Rectal smooth muscle tissue (tissue), 1 donor: ENCODE data around the gene SPRN.
"Not testable (repeated sequence)": the region's sequence is repeated elsewhere in the genome, so short reads cannot be mapped to it uniquely, and the experiment has no call there.

ENCODE experiments used
- H3K27ac ChIP-seq: one replicate; pipeline ENCODE4 v1.7.0; 2013; ENCODE audit warnings: low read depth, low read length, inconsistent platforms
- H3K27me3 ChIP-seq: one replicate; pipeline ENCODE4 v1.7.0; 2013; ENCODE audit warnings: low read length; ENCODE audit not compliant: control insufficient read depth, insufficient read depth
- H3K36me3 ChIP-seq: one replicate; pipeline ENCODE4 v1.7.0; 2013; ENCODE audit warnings: low read length; ENCODE audit not compliant: control insufficient read depth, insufficient read depth
- H3K4me1 ChIP-seq: one replicate; pipeline ENCODE4 v1.7.0; 2013; ENCODE audit warnings: low read length; ENCODE audit not compliant: control insufficient read depth, insufficient read depth
- H3K4me3 ChIP-seq: one replicate; pipeline ENCODE4 v1.7.0; 2013; ENCODE audit warnings: low read length
- H3K9ac ChIP-seq: one replicate; pipeline ENCODE4 v1.7.0; 2013; ENCODE audit warnings: low read length

Gene SPRN, protein sequence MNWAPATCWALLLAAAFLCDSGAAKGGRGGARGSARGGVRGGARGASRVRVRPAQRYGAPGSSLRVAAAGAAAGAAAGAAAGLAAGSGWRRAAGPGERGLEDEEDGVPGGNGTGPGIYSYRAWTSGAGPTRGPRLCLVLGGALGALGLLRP

DNA sequence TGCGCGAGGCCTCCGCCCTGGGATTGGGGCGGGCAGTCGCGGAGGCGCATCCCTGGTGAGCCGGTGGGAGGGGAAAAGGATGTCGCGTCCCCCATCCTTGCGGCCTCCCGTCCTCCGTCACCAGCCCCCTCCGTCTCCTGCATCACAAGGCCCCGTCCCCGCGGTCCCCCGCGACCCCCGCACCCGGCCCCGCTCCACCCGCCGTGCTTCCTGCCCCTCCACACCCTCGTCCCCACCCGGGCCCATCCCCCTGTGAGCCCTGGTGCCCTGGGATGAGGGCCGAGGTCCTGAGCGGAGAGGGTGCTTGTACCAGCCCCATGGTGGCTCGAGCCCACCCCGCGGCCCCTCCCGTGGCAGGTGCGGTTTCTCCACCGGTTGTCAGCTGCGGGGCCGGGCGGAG, at the start of gene SPRN:
SPRN (minus strand) TSS at position 25 of the 400 bp plus-strand sequence. CDS start 944 bp downstream, outside the sequence.
- not testable (repeated sequence) for H3K27ac ChIP-seq, H3K9ac ChIP-seq, H3K4me3 ChIP-seq, H3K27me3 ChIP-seq, H3K36me3 ChIP-seq, H3K4me1 ChIP-seq

DNA sequence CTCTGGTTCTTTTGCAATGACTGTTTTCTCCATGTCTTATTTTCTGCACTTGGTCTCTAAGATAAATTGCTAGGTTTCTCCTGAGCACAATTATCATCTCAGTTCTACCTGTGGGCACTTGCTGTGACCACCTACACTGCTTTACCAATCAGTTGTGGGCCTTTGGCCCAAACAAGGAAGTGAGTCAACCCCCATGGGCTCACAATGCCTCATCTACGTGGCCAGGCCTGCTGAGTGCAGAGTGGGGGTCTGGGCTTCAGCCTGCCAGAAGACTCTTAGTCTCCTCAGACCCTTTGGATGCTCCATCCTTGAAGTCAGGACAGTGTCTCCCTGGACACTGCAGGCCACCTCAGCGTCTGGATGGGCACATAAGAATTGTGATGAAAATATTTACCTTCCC, 49.6 kb upstream of the SPRN start:
- Histone ChIP-seq H3K4me1 (no peaks in the 10 kb centered on the region), H3K9ac (no peak overlapping the region), H3K27ac (no peak overlapping the region), H3K27me3 (no peaks in the 10 kb centered on the region), H3K36me3 (no peaks in the 10 kb centered on the region), H3K4me3 (no peak overlapping the region)

DNA sequence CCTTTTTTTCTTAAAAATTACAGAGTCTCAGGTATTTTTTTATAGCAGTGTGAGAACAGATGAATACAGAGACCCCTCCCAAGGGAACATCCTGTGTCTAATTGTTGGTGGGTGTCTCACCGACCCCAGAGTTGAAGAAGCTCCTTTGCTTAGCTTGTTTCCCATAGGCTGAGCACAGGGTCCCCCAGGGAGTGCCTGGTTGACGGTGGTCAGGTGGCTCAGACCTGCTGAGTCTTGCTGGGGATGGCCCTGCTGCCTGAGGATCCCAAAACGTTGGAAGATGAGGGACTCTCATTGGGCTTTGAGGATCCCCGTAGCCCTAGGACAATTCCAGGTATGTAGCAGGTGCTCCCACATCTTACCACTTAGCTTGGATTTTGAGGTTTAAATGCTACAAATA, 48.8 kb upstream of the SPRN start:
- Histone ChIP-seq H3K27me3 (no peaks in the 10 kb centered on the region), H3K4me1 (no peaks in the 10 kb centered on the region), H3K9ac (no peak overlapping the region), H3K27ac (no peak overlapping the region), H3K4me3 (no peak overlapping the region), H3K36me3 (no peaks in the 10 kb centered on the region)

DNA sequence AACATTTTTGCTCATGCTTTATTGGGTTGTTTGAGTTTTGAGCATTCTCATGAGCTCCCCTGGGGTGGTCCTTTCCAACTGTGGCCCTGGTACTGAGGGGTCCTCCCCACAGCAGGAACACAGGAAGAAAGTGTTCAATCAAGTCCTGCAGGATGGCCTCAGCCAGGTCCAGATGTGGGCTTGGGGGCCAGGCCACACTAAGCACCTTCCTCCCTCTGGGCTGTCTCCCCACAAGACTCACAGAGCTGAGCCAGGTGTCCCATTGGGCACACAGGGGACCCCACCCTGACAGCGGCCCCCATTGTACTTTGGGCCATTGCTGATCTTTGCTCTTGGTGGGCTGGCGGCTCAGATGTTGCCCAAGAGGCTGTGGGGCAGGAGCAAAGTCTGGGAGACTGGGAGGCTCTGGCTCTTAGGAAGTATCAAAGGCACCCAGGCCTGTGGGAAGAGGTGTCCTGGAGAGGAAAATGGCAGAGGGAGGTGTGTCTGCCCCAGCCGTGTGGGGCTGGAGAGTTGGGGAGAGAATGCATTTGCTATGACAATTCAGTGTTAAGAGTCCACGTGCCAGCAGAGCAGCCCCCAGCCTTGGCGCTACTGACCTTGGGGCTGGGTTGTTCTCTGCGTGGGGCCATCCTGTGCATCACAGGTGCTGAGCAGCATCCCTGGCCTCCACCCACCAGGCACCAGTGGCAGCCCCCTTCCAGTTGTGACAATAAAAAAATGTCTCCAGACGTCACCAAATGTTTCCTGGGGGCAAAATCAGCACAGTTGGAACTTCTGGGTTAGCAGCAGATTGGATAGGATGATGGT, 47.1 kb upstream of the SPRN start:
- H3K36me3 ChIP-seq = no peaks in the 10 kb centered on the region
- H3K9ac ChIP-seq = no peak overlapping the region
- H3K27ac ChIP-seq = no peak overlapping the region
- no peak overlapping the region for H3K4me3 ChIP-seq
- H3K27me3 ChIP-seq = no peaks in the 10 kb centered on the region
- no peaks in the 10 kb centered on the region for H3K4me1 ChIP-seq

DNA sequence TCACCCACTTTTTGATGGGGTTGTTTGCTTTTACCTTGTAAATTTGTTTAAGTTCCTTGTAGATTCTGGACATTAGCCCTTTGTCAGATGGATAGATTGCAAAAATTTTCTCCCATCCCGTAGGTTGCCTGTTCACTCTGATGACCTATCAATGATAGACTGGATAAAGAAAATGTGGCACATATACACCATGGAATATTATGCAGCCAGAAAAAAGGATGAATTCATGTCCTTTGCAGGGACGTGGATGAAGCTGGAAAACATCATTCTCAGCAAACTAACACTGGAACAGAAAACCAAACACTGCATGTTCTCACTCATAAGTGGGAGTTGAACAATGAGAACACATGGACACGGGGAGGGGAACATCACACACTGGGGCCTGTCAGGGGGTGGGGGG, 44.8 kb upstream of the SPRN start:
- H3K4me1 ChIP-seq, H3K9ac ChIP-seq, H3K27me3 ChIP-seq, H3K27ac ChIP-seq, H3K4me3 ChIP-seq, H3K36me3 ChIP-seq: not testable (repeated sequence)

DNA sequence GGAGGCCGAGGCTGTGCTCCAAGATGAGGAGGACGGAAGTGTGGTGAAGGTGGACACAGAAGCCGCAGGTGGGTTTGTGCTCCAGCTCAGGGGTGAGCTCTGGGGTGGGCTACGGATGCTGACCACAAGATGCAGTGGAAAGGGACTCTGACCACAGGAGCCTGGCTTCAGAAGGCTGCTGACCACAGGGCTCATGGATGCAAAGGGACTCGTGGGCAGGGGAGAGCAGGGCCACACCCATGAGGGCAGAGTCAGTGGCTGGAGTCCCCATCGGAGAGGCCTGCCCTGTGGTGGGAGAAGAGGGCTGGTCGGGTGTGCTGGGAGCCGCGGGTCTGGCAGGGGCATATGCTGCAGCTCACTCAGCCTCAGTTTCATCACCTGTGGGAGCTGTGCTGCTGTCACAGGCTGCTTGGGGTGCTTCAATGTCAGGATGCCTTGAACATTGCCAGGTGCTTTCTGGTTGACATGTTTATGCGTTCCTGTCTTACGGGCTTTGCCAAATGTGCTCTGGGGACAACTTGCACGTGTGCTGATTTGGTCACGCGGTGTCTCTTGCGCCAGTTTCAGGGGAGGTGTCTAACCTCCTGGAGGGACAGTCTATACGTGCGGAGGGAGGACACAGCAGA, 43.0 kb upstream of the SPRN start:
- Histone ChIP-seq H3K27ac (no peak overlapping the region), H3K4me1 (no peaks in the 10 kb centered on the region), H3K36me3 (no peaks in the 10 kb centered on the region)

DNA sequence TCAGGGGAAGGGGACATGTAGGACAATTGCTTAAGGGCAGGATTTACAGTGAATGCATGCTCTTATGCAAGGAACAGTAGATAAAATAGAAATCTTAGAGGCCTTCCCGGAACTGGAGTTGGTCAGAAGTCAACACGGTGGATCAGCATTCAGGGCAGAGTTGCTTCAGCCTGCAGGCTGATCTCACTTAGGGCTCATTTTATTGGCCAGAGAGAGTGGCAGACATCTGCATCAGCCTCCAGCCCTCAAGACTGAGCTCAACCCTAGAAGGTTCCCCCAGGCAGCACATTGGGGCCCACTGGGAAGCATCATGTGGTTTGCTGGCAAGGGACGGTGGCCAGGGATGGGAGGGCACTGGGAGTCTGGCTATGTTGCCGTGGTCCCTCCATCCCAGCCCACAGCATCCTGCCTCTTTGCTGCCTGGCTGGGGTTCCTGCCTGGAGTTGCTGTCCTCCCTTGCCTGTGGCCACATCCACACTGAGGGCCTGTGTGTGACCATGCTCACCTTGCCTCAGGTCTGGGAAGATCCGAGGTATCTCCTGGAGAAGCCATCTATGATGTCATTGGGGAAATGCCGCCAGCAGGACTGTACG, 42.4 kb upstream of the SPRN start:
- no peaks in the 10 kb centered on the region for H3K36me3 ChIP-seq
- H3K27ac ChIP-seq = no peak overlapping the region
- no peaks in the 10 kb centered on the region for H3K4me1 ChIP-seq
- H3K4me3 ChIP-seq = no peak overlapping the region
- H3K9ac ChIP-seq = no peak overlapping the region
- no peaks in the 10 kb centered on the region for H3K27me3 ChIP-seq

More for the DNA sequence above, 43.0 kb upstream of the SPRN start:
- H3K9ac ChIP-seq = no peak overlapping the region
- no peaks in the 10 kb centered on the region for H3K27me3 ChIP-seq
- no peak overlapping the region for H3K4me3 ChIP-seq

DNA sequence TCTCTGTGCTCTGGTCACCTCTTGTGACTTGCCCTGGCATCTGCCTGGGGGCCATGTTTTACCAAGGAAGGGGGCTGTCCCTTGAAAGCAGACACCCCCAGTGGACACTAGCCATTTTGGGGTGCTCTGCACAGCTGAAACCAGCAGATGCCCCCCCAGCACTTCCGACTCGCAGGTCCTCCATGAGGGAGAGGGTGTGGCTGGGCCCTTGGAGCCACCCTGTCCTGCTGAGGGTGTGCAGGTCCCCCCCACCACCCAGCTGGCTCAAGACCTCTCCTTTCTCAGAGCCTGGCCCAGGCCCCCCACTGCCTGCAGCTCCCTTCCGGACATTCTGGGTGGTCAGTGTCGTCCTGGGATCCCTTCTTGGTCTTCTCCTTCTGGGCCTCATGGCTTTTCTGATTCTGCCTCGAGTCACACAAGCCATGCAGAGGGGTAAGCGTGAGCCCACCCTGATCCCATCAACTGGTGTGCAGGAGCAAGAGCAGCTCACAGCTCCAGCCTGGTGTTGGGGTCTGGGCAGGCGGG, 41.6 kb upstream of the SPRN start:
- no peak overlapping the region for H3K27ac ChIP-seq
- H3K27me3 ChIP-seq = no peaks in the 10 kb centered on the region
- no peaks in the 10 kb centered on the region for H3K36me3 ChIP-seq

DNA sequence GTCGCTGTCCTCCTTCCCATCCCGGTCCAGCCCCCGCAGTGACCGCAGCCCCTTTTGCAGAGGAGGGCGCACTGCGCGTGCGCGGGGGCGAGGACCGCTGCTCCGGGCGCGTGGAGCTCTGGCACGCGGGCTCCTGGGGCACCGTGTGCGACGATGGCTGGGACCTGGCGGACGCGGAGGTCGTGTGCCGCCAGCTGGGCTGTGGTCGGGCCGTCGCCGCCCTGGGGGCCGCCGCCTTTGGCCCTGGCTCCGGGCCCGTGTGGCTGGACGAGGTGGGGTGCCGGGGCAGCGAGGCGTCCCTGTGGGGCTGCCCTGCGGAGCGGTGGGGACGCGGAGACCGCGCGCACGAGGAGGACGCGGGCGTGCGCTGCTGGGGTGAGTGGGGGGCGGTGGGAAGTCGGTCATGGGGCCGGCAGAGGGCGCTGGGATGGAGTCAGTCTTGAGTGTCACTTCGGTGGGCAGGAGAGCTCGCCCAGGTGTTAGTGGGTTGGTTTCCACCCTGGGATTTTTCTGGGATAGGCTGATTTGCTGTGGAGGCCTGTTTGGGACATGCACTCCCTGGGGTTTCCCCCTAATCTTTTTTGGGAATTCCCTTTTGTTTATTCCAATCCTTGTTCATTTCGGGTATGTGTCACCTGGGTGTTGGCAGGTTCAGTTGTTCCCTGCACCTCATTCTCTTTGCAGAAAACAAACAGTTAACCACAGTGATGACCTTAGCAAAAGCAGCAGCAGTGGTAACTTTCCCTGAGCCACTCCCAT, 40.9 kb upstream of the SPRN start:
- Histone ChIP-seq H3K4me3 (no peak overlapping the region), H3K4me1 (no peaks in the 10 kb centered on the region), H3K9ac (no peak overlapping the region), H3K27ac (no peak overlapping the region), H3K27me3 (no peaks in the 10 kb centered on the region), H3K36me3 (no peaks in the 10 kb centered on the region)

More for the DNA sequence above, 41.6 kb upstream of the SPRN start:
- H3K4me3 ChIP-seq = no peak overlapping the region
- H3K9ac ChIP-seq = no peak overlapping the region
- no peaks in the 10 kb centered on the region for H3K4me1 ChIP-seq

DNA sequence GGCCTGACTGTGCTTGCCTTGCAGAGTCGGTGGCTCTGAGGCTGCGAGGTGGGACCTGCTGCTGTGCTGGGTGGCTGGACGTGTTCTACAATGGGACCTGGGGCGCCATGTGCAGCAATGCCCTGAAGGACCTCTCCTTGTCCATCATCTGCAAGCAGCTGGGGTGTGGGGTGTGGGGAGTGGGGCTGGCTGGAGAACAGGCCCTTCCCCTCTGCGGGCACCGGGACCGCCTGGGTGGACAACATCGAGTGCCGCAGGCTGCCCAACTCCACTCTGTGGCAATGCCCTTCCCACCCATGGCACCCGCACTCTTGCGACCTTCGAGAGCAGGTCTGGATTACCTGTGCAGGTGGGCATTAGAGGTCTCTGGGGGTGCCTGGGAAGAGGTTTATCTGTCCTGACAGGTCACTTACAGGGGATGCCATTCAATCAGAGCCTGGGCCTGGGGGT, 40.2 kb upstream of the SPRN start:
- Histone ChIP-seq H3K27me3 (no peaks in the 10 kb centered on the region), H3K27ac (no peak overlapping the region), H3K36me3 (no peaks in the 10 kb centered on the region), H3K4me1 (no peaks in the 10 kb centered on the region), H3K4me3 (no peak overlapping the region), H3K9ac (no peak overlapping the region)

DNA sequence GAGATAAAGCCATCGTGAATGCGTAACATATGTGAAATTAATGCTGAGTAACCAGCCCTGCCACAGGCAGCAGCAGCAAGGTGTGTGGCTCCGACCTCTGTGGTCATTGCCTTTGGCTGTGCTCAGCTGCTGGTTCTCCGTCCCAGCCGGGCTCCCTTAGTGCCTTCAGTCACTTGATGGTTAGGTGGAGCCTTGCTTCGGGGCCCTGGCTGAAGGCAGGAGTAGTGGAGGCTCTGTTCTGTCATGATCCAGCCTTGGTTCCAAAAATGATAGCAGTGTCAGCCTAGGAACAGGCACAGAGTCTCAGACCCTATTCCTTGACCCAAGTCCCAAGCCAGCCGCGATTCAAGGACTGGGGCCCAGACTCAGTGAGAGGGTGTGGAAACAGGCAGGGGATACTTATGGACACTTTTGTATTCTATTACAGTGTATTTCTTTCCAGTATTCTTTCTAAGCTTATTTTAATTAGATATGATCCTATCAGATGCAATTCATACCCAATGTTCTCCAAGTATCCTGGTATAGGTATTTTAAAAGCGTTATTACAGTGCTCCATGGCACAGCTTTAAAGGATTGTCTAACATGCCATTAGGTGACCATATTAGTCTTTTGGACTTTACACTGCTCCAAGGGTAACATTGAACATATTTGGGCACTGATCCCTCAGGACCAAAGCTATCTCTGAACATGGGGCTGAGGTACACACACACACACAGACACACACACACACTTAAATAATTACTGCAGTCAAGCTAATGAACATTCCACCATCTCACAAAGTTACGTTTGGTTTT, 38.3 kb upstream of the SPRN start:
- Histone ChIP-seq H3K36me3 (no peaks in the 10 kb centered on the region), H3K27me3 (no peaks in the 10 kb centered on the region), H3K4me3 (no peak overlapping the region), H3K9ac (no peak overlapping the region), H3K4me1 (no peaks in the 10 kb centered on the region), H3K27ac (no peak overlapping the region)
